IPS DF 6.9 (cell line): ENCODE measurements around the gene MPHOSPH10.
"Not testable (repeated sequence)": the region's sequence is repeated elsewhere in the genome, so short reads cannot be mapped to it uniquely, and the experiment has no call there.

Source experiments
- DNase-seq: peaks from one replicate; pipeline ENCODE4 v3.0.0-alpha.2; 2013; ENCODE audit warnings: low read depth, low spot score
- H3K27ac ChIP-seq: one replicate; pipeline ENCODE4 v1.5.1; 2013; ENCODE audit warnings: low read length, control low read depth
- H3K27me3 ChIP-seq: 2 replicates; pipeline ENCODE4 v1.6.1; 2013; ENCODE audit warnings: mild to moderate bottlenecking, low read length; ENCODE audit not compliant: control insufficient read depth, insufficient read depth
- H3K36me3 ChIP-seq: 2 replicates; pipeline ENCODE4 v1.6.1; 2013; ENCODE audit warnings: low read length; ENCODE audit not compliant: control insufficient read depth, insufficient read depth
- H3K4me1 ChIP-seq: 2 replicates; pipeline ENCODE4 v1.6.1; 2013; ENCODE audit warnings: low read length; ENCODE audit not compliant: control insufficient read depth, insufficient read depth
- H3K4me3 ChIP-seq: 2 replicates; pipeline ENCODE4 v1.5.1; 2013; ENCODE audit warnings: mild to moderate bottlenecking, low read length
- H3K9me3 ChIP-seq: 2 replicates; pipeline ENCODE4 v1.6.1; 2013; ENCODE audit warnings: low read length, inconsistent platforms; ENCODE audit not compliant: control insufficient read depth, insufficient read depth
- WGBS: extraction: QIAGEN DNeasy Blood & Tissue Kit; methylation state at CpG from one replicate; pipeline ENCODE4 v1.1.7; 2013; ENCODE audit warnings: mixed read lengths, missing lambda C conversion rate; ENCODE audit not compliant: insufficient read length, insufficient coverage; 5-methylcytosine and 5-hydroxymethylcytosine counted together

The MPHOSPH10 gene

DNA sequence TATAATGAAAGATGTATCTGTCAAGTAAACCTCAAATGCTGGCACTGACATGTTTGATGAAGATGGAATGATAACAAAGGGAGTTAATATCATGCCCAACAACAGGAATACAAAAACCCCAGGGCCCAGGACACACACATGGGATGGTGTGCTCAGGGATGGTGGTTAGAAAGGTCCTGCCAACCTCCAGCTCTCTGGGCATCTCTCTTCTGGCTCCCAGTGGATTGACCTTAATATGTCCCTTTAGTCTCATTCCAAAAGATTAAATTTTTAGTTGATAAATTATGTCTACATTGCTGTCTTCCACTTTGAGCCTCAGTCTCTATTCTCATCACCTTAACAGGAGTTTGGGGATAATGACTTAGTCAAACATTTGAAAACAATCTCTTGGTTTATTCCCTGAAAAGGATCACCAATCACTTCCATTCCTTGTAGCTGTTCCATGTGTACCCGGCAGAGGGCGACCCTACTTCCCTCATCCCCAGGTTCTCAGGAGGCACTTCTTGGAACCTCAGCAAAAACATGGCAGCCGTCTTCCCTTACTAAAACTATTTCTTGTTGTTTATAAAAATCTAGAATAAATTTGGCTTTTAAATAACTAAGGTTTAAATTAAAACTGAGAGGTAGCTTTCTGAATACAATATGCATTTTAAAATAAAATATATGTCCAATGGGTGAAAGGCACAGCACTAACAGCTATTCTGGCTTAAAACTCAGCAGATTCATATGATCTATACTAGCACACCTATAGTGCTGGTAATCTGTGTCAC, 30.1 kb upstream of the MPHOSPH10 start:
- Histone ChIP-seq H3K4me3 (no peak overlapping the region), H3K36me3 (no peaks in the 10 kb centered on the region), H3K9me3 (no peaks in the 10 kb centered on the region), H3K27me3 (no peaks in the 10 kb centered on the region), H3K27ac (no peak overlapping the region), H3K4me1 (peaks cover 5% of the 10 kb centered on the region; the same call in 1 of the 2 replicates)
- DNase-seq = no peak
- WGBS = no CpG with 5 or more reads among the region's 3 CpGs

GRCh38 chr2:71101656-71102055, 28.8 kb upstream of the MPHOSPH10 start:
- H3K36me3 ChIP-seq = no peaks in the 10 kb centered on the region
- no peak overlapping the region for H3K4me3 ChIP-seq
- DNase-seq = no peak
- no peak overlapping the region for H3K27ac ChIP-seq
- H3K9me3 ChIP-seq = no peaks in the 10 kb centered on the region
- peaks cover 5% of the 10 kb centered on the region; the same call in 1 of the 2 replicates for H3K4me1 ChIP-seq
- no CpG with 5 or more reads among the region's 2 CpGs for WGBS
- no peaks in the 10 kb centered on the region for H3K27me3 ChIP-seq

GRCh38 chr2:71102981-71103681, 27.3 kb upstream of the MPHOSPH10 start:
- no CpG with 5 or more reads among the region's 6 CpGs for WGBS

GRCh38 chr2:71103809-71104208, 26.6 kb upstream of the MPHOSPH10 start:
- no peaks in the 10 kb centered on the region for H3K9me3 ChIP-seq
- H3K27ac ChIP-seq = no peak overlapping the region
- peaks cover 5% of the 10 kb centered on the region; the same call in 1 of the 2 replicates for H3K4me1 ChIP-seq
- no peaks in the 10 kb centered on the region for H3K36me3 ChIP-seq
- no peak overlapping the region for H3K4me3 ChIP-seq
- no peaks in the 10 kb centered on the region for H3K27me3 ChIP-seq
- DNase-seq = no peak
- WGBS = no CpG with 5 or more reads among the region's 5 CpGs

More at GRCh38 chr2:71102981-71103681, 27.3 kb upstream of the MPHOSPH10 start:
- no peak for DNase-seq
- H3K4me1 ChIP-seq = peaks cover 5% of the 10 kb centered on the region; the same call in 1 of the 2 replicates
- no peak overlapping the region for H3K4me3 ChIP-seq
- no peaks in the 10 kb centered on the region for H3K9me3 ChIP-seq
- no peak overlapping the region for H3K27ac ChIP-seq
- no peaks in the 10 kb centered on the region for H3K36me3 ChIP-seq
- no peaks in the 10 kb centered on the region for H3K27me3 ChIP-seq

DNA sequence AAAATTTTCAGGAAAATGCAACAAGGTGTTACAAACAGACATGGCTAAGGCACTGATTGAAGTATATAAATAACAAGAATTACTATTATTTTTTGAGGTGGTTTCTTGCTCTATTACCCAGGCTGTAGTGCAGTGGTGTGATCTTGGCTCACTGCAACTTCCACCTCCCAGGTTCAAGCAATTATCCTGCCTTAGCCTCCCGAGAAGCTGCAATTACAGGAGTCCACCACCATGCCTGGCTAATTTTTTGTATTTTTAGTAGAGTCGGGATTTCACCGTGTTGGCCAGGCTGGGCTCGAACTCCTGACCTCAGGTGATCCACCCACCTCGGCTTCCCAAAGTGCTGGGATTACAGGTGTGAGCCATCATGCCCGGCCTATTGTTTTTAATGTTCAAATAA, 24.0 kb upstream of the MPHOSPH10 start:
- WGBS = no CpG with 5 or more reads among the region's 6 CpGs
- H3K4me1 ChIP-seq, DNase-seq: not testable (repeated sequence)

GRCh38 chr2:71108091-71108490, 22.3 kb upstream of the MPHOSPH10 start:
- no CpG with 5 or more reads among the region's 2 CpGs for WGBS
- Histone ChIP-seq H3K27ac (no peak overlapping the region), H3K27me3 (no peaks in the 10 kb centered on the region), H3K4me3 (no peak overlapping the region), H3K36me3 (no peaks in the 10 kb centered on the region), H3K4me1 (peaks cover 3% of the 10 kb centered on the region), H3K9me3 (no peaks in the 10 kb centered on the region)
- no peak for DNase-seq

More for the DNA sequence above, 24.0 kb upstream of the MPHOSPH10 start:
- H3K27me3 ChIP-seq, H3K4me3 ChIP-seq, H3K27ac ChIP-seq, H3K9me3 ChIP-seq, H3K36me3 ChIP-seq: not testable (repeated sequence)

GRCh38 chr2:71113843-71114242, 16.6 kb upstream of the MPHOSPH10 start:
- DNase-seq = no peak
- H3K27me3 ChIP-seq = no peaks in the 10 kb centered on the region
- no CpG with 5 or more reads among the region's 1 CpG for WGBS
- no peaks in the 10 kb centered on the region for H3K9me3 ChIP-seq
- H3K4me3 ChIP-seq = no peak overlapping the region
- no peaks in the 10 kb centered on the region; the same call in 1 of the 2 replicates for H3K36me3 ChIP-seq
- H3K27ac ChIP-seq = no peak overlapping the region
- no peaks in the 10 kb centered on the region; the same call in 1 of the 2 replicates for H3K4me1 ChIP-seq

GRCh38 chr2:71117063-71117462, 13.4 kb upstream of the MPHOSPH10 start:
- no peak for DNase-seq

GRCh38 chr2:71120195-71120594, 10.2 kb upstream of the MPHOSPH10 start:
- no peak overlapping the region for H3K27ac ChIP-seq
- no peaks in the 10 kb centered on the region for H3K36me3 ChIP-seq
- DNase-seq = no peak
- H3K9me3 ChIP-seq = no peaks in the 10 kb centered on the region
- no peaks in the 10 kb centered on the region for H3K27me3 ChIP-seq
- no peaks in the 10 kb centered on the region for H3K4me1 ChIP-seq
- no peak overlapping the region for H3K4me3 ChIP-seq
- WGBS = no CpG with 5 or more reads among the region's 6 CpGs

More at GRCh38 chr2:71117063-71117462, 13.4 kb upstream of the MPHOSPH10 start:
- Histone ChIP-seq H3K9me3 (no peaks in the 10 kb centered on the region), H3K36me3 (no peaks in the 10 kb centered on the region; the same call in 1 of the 2 replicates), H3K27me3 (no peaks in the 10 kb centered on the region), H3K4me1 (no peaks in the 10 kb centered on the region), H3K27ac (no peak overlapping the region), H3K4me3 (no peak overlapping the region)

- no CpG with 5 or more reads among the region's 1 CpG for WGBS
- Histone ChIP-seq H3K36me3 (no peaks in the 10 kb centered on the region), H3K9me3 (no peaks in the 10 kb centered on the region), H3K27me3 (no peaks in the 10 kb centered on the region), H3K27ac (no peak overlapping the region), H3K4me3 (no peak overlapping the region), H3K4me1 (no peaks in the 10 kb centered on the region)
- no peak for DNase-seq
Measured at GRCh38 chr2:71121479-71121878, 9.0 kb upstream of the MPHOSPH10 start.
